Measurements from ENCODE around the gene UBTD1. TPM values are rescaled to one million over a fixed set of nuclear protein-coding genes. Genes with fewer than 3 reads are reported as not detected.

UBTD1 gene, protein sequence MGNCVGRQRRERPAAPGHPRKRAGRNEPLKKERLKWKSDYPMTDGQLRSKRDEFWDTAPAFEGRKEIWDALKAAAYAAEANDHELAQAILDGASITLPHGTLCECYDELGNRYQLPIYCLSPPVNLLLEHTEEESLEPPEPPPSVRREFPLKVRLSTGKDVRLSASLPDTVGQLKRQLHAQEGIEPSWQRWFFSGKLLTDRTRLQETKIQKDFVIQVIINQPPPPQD
- total RNA-seq (10 to 100 TPM in 8 of 9 donors, 1 to 10 TPM in 1; 7.9 to 24.2 (median 13.3) TPM), polyA plus RNA-seq (10 to 100 TPM in 2 of 3 donors, 1 to 10 TPM in 1; 1.4 to 20.6 (median 17.4) TPM)
- long read RNA-seq, donor 1, transcript UBTD1-201 (3 exons, 1,706 nt): major isoform, 7 of 7 reads
- long read RNA-seq, donor 1, partial matches to known transcripts: 0 of 7 reads
- long read RNA-seq, donor 1, other reads (novel, unspliced or antisense): 0 of 7 reads
- long read RNA-seq, donor 2, partial matches to known transcripts: 0 of 1 reads
- long read RNA-seq, donor 2, other reads (novel, unspliced or antisense): 0 of 1 reads
- long read RNA-seq, donor 3, partial matches to known transcripts: 0 of 1 reads
- long read RNA-seq, donor 3, other reads (novel, unspliced or antisense): 0 of 1 reads
- long read RNA-seq, donor 4, transcript UBTD1-201 (3 exons, 1,706 nt): major isoform, 11 of 11 reads
- long read RNA-seq, donor 4, partial matches to known transcripts: 0 of 11 reads
- long read RNA-seq, donor 4, other reads (novel, unspliced or antisense): 0 of 11 reads
- long read RNA-seq, donor 5, transcript UBTD1-201 (3 exons, 1,706 nt): major isoform, 34 of 39 reads
- long read RNA-seq, donor 5, partial matches to known transcripts: 5 of 39 reads
- long read RNA-seq, donor 5, other reads (novel, unspliced or antisense): 0 of 39 reads
- long read RNA-seq, donor 6, partial matches to known transcripts: 0 of 1 reads
- long read RNA-seq, donor 6, other reads (novel, unspliced or antisense): 0 of 1 reads
- long read RNA-seq, donor 7, partial matches to known transcripts: 0 of 2 reads
- long read RNA-seq, donor 7, other reads (novel, unspliced or antisense): 0 of 2 reads
- long read RNA-seq, donor 8, transcript UBTD1-201 (3 exons, 1,706 nt): major isoform, 8 of 8 reads
- long read RNA-seq, donor 8, partial matches to known transcripts: 0 of 8 reads
- long read RNA-seq, donor 8, other reads (novel, unspliced or antisense): 0 of 8 reads
- long read RNA-seq, donor 9, partial matches to known transcripts: 0 of 1 reads
- long read RNA-seq, donor 9, other reads (novel, unspliced or antisense): 0 of 1 reads
- long read RNA-seq, donor 10, partial matches to known transcripts: 0 of 2 reads
- long read RNA-seq, donor 10, other reads (novel, unspliced or antisense): 0 of 2 reads

- no peaks in the 10 kb centered on the region for H3K27me3 ChIP-seq
- intact Hi-C loops (cut with DNase I): no loop called here
- TF ChIP-seq POLR2A (IDR thresholded peaks at IDR 0.05): peak in 1 of 2 donors; percentile 29
- TF ChIP-seq, protein P1, sequence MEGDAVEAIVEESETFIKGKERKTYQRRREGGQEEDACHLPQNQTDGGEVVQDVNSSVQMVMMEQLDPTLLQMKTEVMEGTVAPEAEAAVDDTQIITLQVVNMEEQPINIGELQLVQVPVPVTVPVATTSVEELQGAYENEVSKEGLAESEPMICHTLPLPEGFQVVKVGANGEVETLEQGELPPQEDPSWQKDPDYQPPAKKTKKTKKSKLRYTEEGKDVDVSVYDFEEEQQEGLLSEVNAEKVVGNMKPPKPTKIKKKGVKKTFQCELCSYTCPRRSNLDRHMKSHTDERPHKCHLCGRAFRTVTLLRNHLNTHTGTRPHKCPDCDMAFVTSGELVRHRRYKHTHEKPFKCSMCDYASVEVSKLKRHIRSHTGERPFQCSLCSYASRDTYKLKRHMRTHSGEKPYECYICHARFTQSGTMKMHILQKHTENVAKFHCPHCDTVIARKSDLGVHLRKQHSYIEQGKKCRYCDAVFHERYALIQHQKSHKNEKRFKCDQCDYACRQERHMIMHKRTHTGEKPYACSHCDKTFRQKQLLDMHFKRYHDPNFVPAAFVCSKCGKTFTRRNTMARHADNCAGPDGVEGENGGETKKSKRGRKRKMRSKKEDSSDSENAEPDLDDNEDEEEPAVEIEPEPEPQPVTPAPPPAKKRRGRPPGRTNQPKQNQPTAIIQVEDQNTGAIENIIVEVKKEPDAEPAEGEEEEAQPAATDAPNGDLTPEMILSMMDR (IDR thresholded peaks at IDR 0.05): no peak
- 0 to 1% (median 0%) methylated on average over 2 to 66 of the region's 66 CpGs for WGBS, 4 donors
- no peaks in the 10 kb centered on the region for H3K9me3 ChIP-seq (replicated peaks in 1 of 3)
- DNase-seq: peak; percentile 36 to 73 (median 65)
- peak within 1 kb of the TSS; percentile 74 to 92 (median 82) for H3K4me3 ChIP-seq
- peak within 1 kb of the TSS; percentile 82 to 93 (median 89) for H3K27ac ChIP-seq
- H3K36me3 ChIP-seq (replicated peaks in 1 of 2): no peaks in the 10 kb centered on the region
- peaks cover 10 to 44% of the 10 kb centered on the region in 2 donors for H3K4me1 ChIP-seq (replicated peaks in 1 of 2)
These were observed at the start of gene UBTD1 for GRCh38 chr10:97498841-97499560. Gene UBTD1, plus strand, starts transcription at chr10:97498924. Its CDS starts 280 bp downstream, at chr10:97499204.

DNA sequence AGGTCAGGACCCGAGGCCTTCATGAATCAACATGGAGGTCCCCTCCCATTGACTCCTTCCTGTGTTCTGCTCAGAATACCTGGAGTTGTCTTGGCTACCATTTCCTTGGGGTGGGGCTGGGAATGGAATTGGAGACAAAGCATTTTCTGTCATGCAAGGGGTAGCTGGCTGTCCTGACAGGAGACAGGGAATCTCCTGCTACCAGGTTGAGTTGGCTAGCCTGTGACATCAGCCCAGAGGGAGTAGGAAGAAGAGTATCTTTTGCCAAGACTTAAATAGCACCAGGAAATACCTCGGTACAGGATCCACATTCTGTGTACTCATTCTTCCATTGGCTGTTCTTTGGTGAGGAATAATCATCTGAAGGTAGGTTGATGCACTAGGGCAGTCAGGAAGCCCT lies 47.9 kb upstream of the UBTD1 start:
- intact Hi-C loops (cut with DNase I): no loop called here
- H3K27me3 ChIP-seq: no peaks in the 10 kb centered on the region
- no peaks in the 10 kb centered on the region for H3K9me3 ChIP-seq (replicated peaks in 1 of 3)
- TF ChIP-seq, protein P1 (IDR thresholded peaks at IDR 0.05): no peak
- TF ChIP-seq POLR2A (IDR thresholded peaks at IDR 0.05): no peak
- H3K4me1 ChIP-seq (replicated peaks in 1 of 2): peaks cover 8 to 30% of the 10 kb centered on the region in 2 donors
- H3K36me3 ChIP-seq (replicated peaks in 1 of 2): peaks cover 0 to 23% of the 10 kb centered on the region in 2 donors
- 59 to 80% (median 68%) methylated on average over 2 of the region's 2 CpGs for WGBS, 4 donors
- no peak for DNase-seq
- H3K4me3 ChIP-seq: no peak overlapping the region
- peak overlapping the region in 1 of 5 donors; percentile 33 for H3K27ac ChIP-seq

- intact Hi-C loops (cut with DNase I): no loop called here
- Histone ChIP-seq H3K4me3 (no peak overlapping the region), H3K36me3 (replicated peaks in 1 of 2) (peaks cover 0 to 31% of the 10 kb centered on the region in 2 donors), H3K9me3 (replicated peaks in 1 of 3) (no peaks in the 10 kb centered on the region), H3K4me1 (replicated peaks in 1 of 2) (peaks cover 7 to 29% of the 10 kb centered on the region in 2 donors), H3K27ac (no peak overlapping the region), H3K27me3 (no peaks in the 10 kb centered on the region)
- 96 to 98% (median 97%) methylated on average over 14 to 17 of the region's 17 CpGs; no CpG with 5 or more reads in 1 of the 4 donors for WGBS, 4 donors
- TF ChIP-seq, protein P1 (IDR thresholded peaks at IDR 0.05): no peak
- no peak for TF ChIP-seq POLR2A (IDR thresholded peaks at IDR 0.05)
- DNase-seq: no peak
These were observed 47.1 kb upstream of the UBTD1 start for GRCh38 chr10:97451605-97452004.
